AG08396 (cell line): ENCODE data around the gene TAMM41.
"Not testable (repeated sequence)": the region's sequence is repeated elsewhere in the genome, so short reads cannot be mapped to it uniquely, and the experiment has no call there.

Experiments used
- DNase-seq: peaks from one replicate; pipeline ENCODE4 v3.0.0; 2012; ENCODE audit warnings: low spot score, mixed read lengths

Gene TAMM41

GRCh38 chr3:11764931-11765363 is 81.7 kb downstream of the TAMM41 start:
- DNase-seq: peak; percentile 33

- DNase-seq: no peak
Measured at GRCh38 chr3:11759996-11760395, 86.7 kb downstream of the TAMM41 start.

GRCh38 chr3:11757929-11758328 is 88.8 kb downstream of the TAMM41 start:
- DNase-seq: no peak

- DNase-seq: peak; percentile 74
Measured at GRCh38 chr3:11757441-11757875, 89.2 kb downstream of the TAMM41 start.

- DNase-seq: no peak
Measured at GRCh38 chr3:11755276-11755675, 91.4 kb downstream of the TAMM41 start.

- not testable (repeated sequence) for DNase-seq
Measured at GRCh38 chr3:11752254-11752653, 94.4 kb downstream of the TAMM41 start.

- not testable (repeated sequence) for DNase-seq
Measured at GRCh38 chr3:11748306-11748705, 98.4 kb downstream of the TAMM41 start.
